ENCODE results near the gene ZNF687.

The ZNF687 gene

GRCh38 chr1:151259351-151259750, 22.7 kb upstream of the ZNF687 start:
- in situ Hi-C loops (cut with HindIII; ENCODE audit: low pct_ligation_motif_present, low sequenced_read_pairs): no loop called here
- H3K27ac ChIP-seq: no peak overlapping the region
- no peak for DNase-seq
- no peak for TF ChIP-seq CTCF (IDR thresholded peaks at IDR 0.05; ENCODE audit: low read depth, low read length, missing control alignments)
- H3K27me3 ChIP-seq (replicated peaks): no peaks in the 10 kb centered on the region
- peaks cover 16% of the 10 kb centered on the region for H3K36me3 ChIP-seq (replicated peaks)
- no peak overlapping the region for H3K4me3 ChIP-seq (ENCODE audit: low read depth, low read length)

- Histone ChIP-seq H3K27ac (no peak overlapping the region), H3K4me3 (ENCODE audit: low read depth, low read length) (no peak overlapping the region), H3K27me3 (replicated peaks) (no peaks in the 10 kb centered on the region), H3K36me3 (replicated peaks) (peaks cover 55% of the 10 kb centered on the region)
- no peak for DNase-seq
- TF ChIP-seq CTCF (IDR thresholded peaks at IDR 0.05; ENCODE audit: low read depth, low read length, missing control alignments): no peak
- in situ Hi-C loops (cut with HindIII; ENCODE audit: low pct_ligation_motif_present, low sequenced_read_pairs): no loop called here
These were observed 16.5 kb upstream of the ZNF687 start for GRCh38 chr1:151265446-151266236.

- no peak for TF ChIP-seq CTCF (IDR thresholded peaks at IDR 0.05; ENCODE audit: low read depth, low read length, missing control alignments)
- no peak for DNase-seq
- in situ Hi-C loops (cut with HindIII; ENCODE audit: low pct_ligation_motif_present, low sequenced_read_pairs): no loop called here
- Histone ChIP-seq H3K4me3 (ENCODE audit: low read depth, low read length) (no peak overlapping the region), H3K36me3 (replicated peaks) (peaks cover 55% of the 10 kb centered on the region), H3K27me3 (replicated peaks) (no peaks in the 10 kb centered on the region), H3K27ac (no peak overlapping the region)
These were observed 15.8 kb upstream of the ZNF687 start for GRCh38 chr1:151266315-151266714.

- TF ChIP-seq CTCF (IDR thresholded peaks at IDR 0.05; ENCODE audit: low read depth, low read length, missing control alignments): no peak
- no peaks in the 10 kb centered on the region for H3K27me3 ChIP-seq (replicated peaks)
- no peak overlapping the region for H3K27ac ChIP-seq
- no peak for DNase-seq
- H3K36me3 ChIP-seq (replicated peaks): peaks cover 55% of the 10 kb centered on the region
- no peak overlapping the region for H3K4me3 ChIP-seq (ENCODE audit: low read depth, low read length)
- in situ Hi-C loops (cut with HindIII; ENCODE audit: low pct_ligation_motif_present, low sequenced_read_pairs): no loop called here
These were observed 15.3 kb upstream of the ZNF687 start for GRCh38 chr1:151266821-151267220.

GRCh38 chr1:151267760-151268159, 14.3 kb upstream of the ZNF687 start:
- no peak for TF ChIP-seq CTCF (IDR thresholded peaks at IDR 0.05; ENCODE audit: low read depth, low read length, missing control alignments)
- in situ Hi-C loops (cut with HindIII; ENCODE audit: low pct_ligation_motif_present, low sequenced_read_pairs): no loop called here
- Histone ChIP-seq H3K27ac (no peak overlapping the region), H3K36me3 (replicated peaks) (peaks cover 48% of the 10 kb centered on the region), H3K4me3 (ENCODE audit: low read depth, low read length) (no peak overlapping the region), H3K27me3 (replicated peaks) (no peaks in the 10 kb centered on the region)
- no peak for DNase-seq

Measured in brain microvascular endothelial cell (primary cell).